T-cell (primary cell): Measurements from ENCODE around the gene PHYHIPL. TPM values are rescaled to one million over a fixed set of nuclear protein-coding genes. Genes with fewer than 3 reads are reported as not detected.

Source experiments
- ATAC-seq, 4 experiments: fragments of 200-7000 bp in 3 of 4; fragments of 150-1000 bp in 1 of 4; cut with Tn5 transposase; replicated peaks in 1 of 4; 1 replicate in 3 of 4; 2 replicates in 1 of 4; pipeline ENCODE4 v1.10.0; 2021; ENCODE audit warnings: moderate library complexity in 3 of 4, mild to moderate bottlenecking in 2 of 4, moderate number of reproducible peaks in 1 of 4
- CTCF ChIA-PET, 2 donors: fragments of 300-600 bp; sonication (Branson Sonifier 250); formaldehyde crosslinking; loops; one replicate each; lab custom pipeline; 2022; ENCODE audit warnings: antibody characterized with exemption in 2 of 2; lab: Charles Lee
- POLR2A ChIA-PET, 2 donors: fragments of 300-600 bp; sonication (Branson Sonifier 250); formaldehyde crosslinking; loops; one replicate each; lab custom pipeline; 2022; ENCODE audit warnings: antibody characterized with exemption in 2 of 2; lab: Charles Lee
- DNase-seq, 35 experiments: peaks; one replicate each; pipeline versions ENCODE4 v3.0.0 to v3.0.0-alpha.2; 2013 to 2023
- H3K27ac ChIP-seq: one replicate; pipeline ENCODE4 v1.5.1; 2013; ENCODE audit warnings: low read length
- H3K27me3 ChIP-seq, 2 experiments: replicated peaks in 1 of 2; 1 replicate in 1 of 2; 2 replicates in 1 of 2; pipeline versions ENCODE4 v1.6.1 to v1.7.0; 2013; ENCODE audit warnings: low read length in 1 of 2, mixed read lengths in 1 of 2; ENCODE audit not compliant: control insufficient read depth in 2 of 2, insufficient read depth in 2 of 2; ENCODE audit errors: extremely low read depth in 1 of 2
- H3K36me3 ChIP-seq, 2 donors: 1 replicate in 1 of 2; 2 replicates in 1 of 2; pipeline versions ENCODE4 v1.6.1 to v1.7.0; 2013; ENCODE audit warnings: low read length in 1 of 2; ENCODE audit not compliant: control insufficient read depth in 2 of 2, insufficient read depth in 1 of 2; ENCODE audit errors: extremely low read depth in 1 of 2
- H3K4me1 ChIP-seq, 2 experiments: 1 replicate in 1 of 2; 2 replicates in 1 of 2; pipeline versions ENCODE4 v1.6.1 to v1.7.0; 2013; ENCODE audit warnings: low read length in 2 of 2, mixed read lengths in 1 of 2; ENCODE audit not compliant: insufficient read depth in 2 of 2, control insufficient read depth in 1 of 2; ENCODE audit errors: extremely low read depth in 1 of 2
- H3K4me3 ChIP-seq, 2 donors: 1 replicate in 1 of 2; 2 replicates in 1 of 2; pipeline versions ENCODE4 v1.5.1 to v1.7.0; 2013; ENCODE audit warnings: mild to moderate bottlenecking in 2 of 2, low read length in 1 of 2, moderate library complexity in 1 of 2; ENCODE audit not compliant: control insufficient read depth in 1 of 2; ENCODE audit errors: extremely low read depth in 1 of 2
- H3K9me3 ChIP-seq: 2 replicates; pipeline ENCODE4 v1.7.0; 2013
- H3K27ac Mint-ChIP-seq, 2 donors: one replicate each; pipeline ENCODE4 v1.8.0; 2020 to 2021; ENCODE audit warnings: mild to moderate bottlenecking in 2 of 2, mixed read lengths in 2 of 2
- H3K27me3 Mint-ChIP-seq, 2 donors: one replicate each; pipeline ENCODE4 v1.8.0; 2021 to 2022; ENCODE audit warnings: mixed read lengths in 2 of 2
- H3K36me3 Mint-ChIP-seq: one replicate; pipeline ENCODE4 v1.8.0; 2021; ENCODE audit warnings: mixed read lengths
- H3K4me1 Mint-ChIP-seq, 3 donors: one replicate each; pipeline ENCODE4 v1.8.0; 2020 to 2022; ENCODE audit warnings: mixed read lengths in 3 of 3, mild to moderate bottlenecking in 1 of 3
- H3K4me3 Mint-ChIP-seq, 3 donors: one replicate each; pipeline ENCODE4 v1.8.0; 2020 to 2022; ENCODE audit warnings: mild to moderate bottlenecking in 3 of 3, mixed read lengths in 3 of 3, moderate library complexity in 3 of 3
- H3K9me3 Mint-ChIP-seq, 3 donors: one replicate each; pipeline ENCODE4 v1.8.0; 2020 to 2022; ENCODE audit warnings: mixed read lengths in 3 of 3
- WGBS: methylation state at CpG from one replicate; pipeline ENCODE4 v1.1.5; 2013; ENCODE audit warnings: missing lambda C conversion rate; ENCODE audit not compliant: insufficient coverage; 5-methylcytosine and 5-hydroxymethylcytosine counted together
- total RNA-seq, 35 experiments: library from RNA in 6 of 35; stranded (reverse) in 6 of 35; fragments of 120-200 nt in 1 of 35; gene quantifications; one replicate each; pipeline versions ENCODE4 v1.2.1 to v1.2.4 and lab custom pipeline; 2013 to 2026

PHYHIPL gene
- total RNA-seq, 5 donors from 2014 or later (not counting 1 experiment from before 2014, with no cell fraction given), result not detected

- Mint-ChIP-seq H3K27ac (no peak overlapping the region), H3K36me3 (no peaks in the 10 kb centered on the region), H3K4me3 (no peak overlapping the region), H3K27me3 (peaks cover 0 to 6% of the 10 kb centered on the region in 2 donors), H3K9me3 (peaks cover 0 to 3% (median 0%) of the 10 kb centered on the region in 3 donors), H3K4me1 (no peaks in the 10 kb centered on the region)
- H3K27me3 ChIP-seq, result no peaks in the 10 kb centered on the region
- H3K4me1 ChIP-seq, result no peaks in the 10 kb centered on the region
- DNase-seq (no peak), ATAC-seq (no peak)
- ChIA-PET CTCF (no interaction called here), POLR2A (no interaction called here)
- no CpG with 5 or more reads among the region's 3 CpGs for WGBS
- no peaks in the 10 kb centered on the region for H3K9me3 ChIP-seq
- H3K36me3 ChIP-seq, result no peaks in the 10 kb centered on the region
- no peak overlapping the region for H3K27ac ChIP-seq
- H3K4me3 ChIP-seq, result no peak overlapping the region
Observed at GRCh38 chr10:59287587-59288255, 111.3 kb downstream of the PHYHIPL start.

DNA sequence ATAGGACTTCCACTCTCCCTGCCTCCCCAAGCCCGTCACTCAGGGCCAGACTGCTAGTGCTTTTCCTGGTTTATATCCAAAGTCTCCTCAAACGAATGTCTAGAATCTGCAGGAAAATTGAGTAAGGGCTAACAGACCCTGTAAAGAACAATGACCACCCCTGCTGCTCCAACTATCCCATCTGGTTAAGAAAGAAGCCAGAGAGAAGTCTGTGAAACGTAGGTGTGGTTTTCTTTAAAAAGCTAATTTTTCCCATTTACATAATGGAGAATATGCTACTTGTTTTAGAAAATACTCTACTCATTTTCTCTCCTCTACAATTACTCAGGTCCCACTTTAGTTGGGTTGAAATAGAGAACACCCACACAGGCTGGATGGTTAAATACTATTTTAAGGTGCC, 113.4 kb downstream of the PHYHIPL start:
- CTCF ChIA-PET, result no interaction called here
- no peaks in the 10 kb centered on the region for H3K4me1 ChIP-seq
- H3K9me3 Mint-ChIP-seq, result peaks cover 0 to 3% (median 0%) of the 10 kb centered on the region in 3 donors
- WGBS, result no CpG with 5 or more reads among the region's 3 CpGs
- H3K36me3 ChIP-seq, result no peaks in the 10 kb centered on the region
- H3K27ac Mint-ChIP-seq, result no peak overlapping the region
- no peaks in the 10 kb centered on the region for H3K36me3 Mint-ChIP-seq
- POLR2A ChIA-PET, result no interaction called here
- ATAC-seq (no peak), DNase-seq (no peak)
- peaks cover 0 to 2% of the 10 kb centered on the region in 2 donors for H3K27me3 Mint-ChIP-seq
- H3K27ac ChIP-seq, result no peak overlapping the region
- no peak overlapping the region for H3K4me3 Mint-ChIP-seq
- no peak overlapping the region for H3K4me3 ChIP-seq
- no peaks in the 10 kb centered on the region for H3K9me3 ChIP-seq
- no peaks in the 10 kb centered on the region for H3K4me1 Mint-ChIP-seq
- H3K27me3 ChIP-seq, result no peaks in the 10 kb centered on the region

GRCh38 chr10:59290448-59290847, 114.0 kb downstream of the PHYHIPL start:
- ChIA-PET CTCF (no interaction called here), POLR2A (no interaction called here)
- Mint-ChIP-seq H3K36me3 (no peaks in the 10 kb centered on the region), H3K27ac (no peak overlapping the region), H3K4me3 (no peak overlapping the region), H3K9me3 (peaks cover 0 to 3% (median 0%) of the 10 kb centered on the region in 3 donors), H3K4me1 (no peaks in the 10 kb centered on the region), H3K27me3 (no peaks in the 10 kb centered on the region)
- no peak overlapping the region for H3K4me3 ChIP-seq
- DNase-seq, result no peak
- WGBS, result 90% methylated on average over 3 of the region's 4 CpGs
- no peaks in the 10 kb centered on the region for H3K36me3 ChIP-seq
- H3K9me3 ChIP-seq, result no peaks in the 10 kb centered on the region
- no peak for ATAC-seq
- no peak overlapping the region for H3K27ac ChIP-seq
- H3K27me3 ChIP-seq, result no peaks in the 10 kb centered on the region
- H3K4me1 ChIP-seq, result no peaks in the 10 kb centered on the region

Other genes starting within 250 kb of the PHYHIPL start
- not detected for gene FAM13C, start 185.9 kb downstream of the PHYHIPL start, total RNA-seq